Measurements from ENCODE around the gene CLTA.
A peak's percentile ranks its signal among the peaks of the same experiment; 100 is the strongest.
"Not testable (repeated sequence)": the region's sequence is repeated elsewhere in the genome, so short reads cannot be mapped to it uniquely, and the experiment has no call there.

- TF ChIP-seq, protein P1, sequence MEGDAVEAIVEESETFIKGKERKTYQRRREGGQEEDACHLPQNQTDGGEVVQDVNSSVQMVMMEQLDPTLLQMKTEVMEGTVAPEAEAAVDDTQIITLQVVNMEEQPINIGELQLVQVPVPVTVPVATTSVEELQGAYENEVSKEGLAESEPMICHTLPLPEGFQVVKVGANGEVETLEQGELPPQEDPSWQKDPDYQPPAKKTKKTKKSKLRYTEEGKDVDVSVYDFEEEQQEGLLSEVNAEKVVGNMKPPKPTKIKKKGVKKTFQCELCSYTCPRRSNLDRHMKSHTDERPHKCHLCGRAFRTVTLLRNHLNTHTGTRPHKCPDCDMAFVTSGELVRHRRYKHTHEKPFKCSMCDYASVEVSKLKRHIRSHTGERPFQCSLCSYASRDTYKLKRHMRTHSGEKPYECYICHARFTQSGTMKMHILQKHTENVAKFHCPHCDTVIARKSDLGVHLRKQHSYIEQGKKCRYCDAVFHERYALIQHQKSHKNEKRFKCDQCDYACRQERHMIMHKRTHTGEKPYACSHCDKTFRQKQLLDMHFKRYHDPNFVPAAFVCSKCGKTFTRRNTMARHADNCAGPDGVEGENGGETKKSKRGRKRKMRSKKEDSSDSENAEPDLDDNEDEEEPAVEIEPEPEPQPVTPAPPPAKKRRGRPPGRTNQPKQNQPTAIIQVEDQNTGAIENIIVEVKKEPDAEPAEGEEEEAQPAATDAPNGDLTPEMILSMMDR (IDR thresholded peaks at IDR 0.05; ENCODE audit: low read depth, low read length), result peak; percentile 53
- not testable (repeated sequence) for TF ChIP-seq EZH2phosphoT487 (IDR thresholded peaks at IDR 0.05; ENCODE audit: low read depth)
Measured at GRCh38 chr9:36248061-36248460, 57.3 kb downstream of the CLTA start.
